Measurements from ENCODE around the gene UGT3A1. TPM values are rescaled to one million over a fixed set of nuclear protein-coding genes. Genes with fewer than 3 reads are reported as not detected.
"Not testable (repeated sequence)": the region's sequence is repeated elsewhere in the genome, so short reads cannot be mapped to it uniquely, and the experiment has no call there.

UGT3A1 gene
- 10 to 100 TPM; 14.7 to 62.1 (median 30.3) TPM for total RNA-seq
- long read RNA-seq, full-length matches to known transcripts: 4 of 7 reads
- long read RNA-seq, partial matches to known transcripts: 1 of 7 reads
- long read RNA-seq, other reads (novel, unspliced or antisense): 2 of 7 reads

- TF ChIP-seq POLR2A (IDR thresholded peaks at IDR 0.05): peak; percentile 75
- no peak for TF ChIP-seq CTCF (IDR thresholded peaks at IDR 0.05)
- no peaks in the 10 kb centered on the region for H3K9me3 ChIP-seq
- H3K4me1 ChIP-seq: no peaks in the 10 kb centered on the region
- DNase-seq (peak; percentile 73 to 89 (median 74)), ATAC-seq (peak; percentile 90 to 96 (median 94))
- H3K4me3 ChIP-seq: peak within 1 kb of the TSS; percentile 54 to 61 (median 55)
- no peaks in the 10 kb centered on the region for H3K36me3 ChIP-seq
- WGBS (ENCODE audit: insufficient coverage, low coverage, low lambda C conversion rate, missing lambda C conversion rate): 4% methylated on average over 15 of the region's 25 CpGs
- peak within 1 kb of the TSS; percentile 66 to 86 (median 75) for H3K27ac ChIP-seq
- H3K27me3 ChIP-seq: no peaks in the 10 kb centered on the region
- intact Hi-C loops (cut with DNase I): no loop called here
Observed at GRCh38 chr5:35990941-35991611, at the start of gene UGT3A1. TSS of gene UGT3A1 (minus strand) at chr5:35991390. CDS start at chr5:35991240, 150 bp downstream.

- Histone ChIP-seq H3K4me3 (no peak overlapping the region), H3K27me3 (no peaks in the 10 kb centered on the region), H3K4me1 (no peaks in the 10 kb centered on the region), H3K27ac (no peak overlapping the region), H3K36me3 (no peaks in the 10 kb centered on the region), H3K9me3 (no peaks in the 10 kb centered on the region)
- ATAC-seq (no peak), DNase-seq (no peak)
- 100% methylated on average over 1 of the region's 13 CpGs for WGBS (ENCODE audit: insufficient coverage, low coverage, low lambda C conversion rate, missing lambda C conversion rate)
- TF ChIP-seq POLR2A (IDR thresholded peaks at IDR 0.05) (no peak), CTCF (IDR thresholded peaks at IDR 0.05) (no peak)
- intact Hi-C loops (cut with DNase I): no loop called here
Observed at GRCh38 chr5:36035696-36036095, 44.5 kb upstream of the UGT3A1 start.

GRCh38 chr5:36034536-36035134, 43.4 kb upstream of the UGT3A1 start:
- H3K4me1 ChIP-seq; intact Hi-C loops (cut with DNase I); H3K9me3 ChIP-seq; H3K4me3 ChIP-seq; H3K27me3 ChIP-seq; H3K36me3 ChIP-seq; H3K27ac ChIP-seq: not testable (repeated sequence)
- DNase-seq: peak in 1 of 3 donors; percentile 41
- ATAC-seq: peak; percentile 36 to 63 (median 48)
- 21% methylated on average over 3 of the region's 3 CpGs for WGBS (ENCODE audit: insufficient coverage, low coverage, low lambda C conversion rate, missing lambda C conversion rate)

GRCh38 chr5:36033486-36033885, 42.3 kb upstream of the UGT3A1 start:
- 69% methylated on average over 1 of the region's 1 CpG for WGBS (ENCODE audit: insufficient coverage, low coverage, low lambda C conversion rate, missing lambda C conversion rate)
- no peak overlapping the region for H3K27ac ChIP-seq
- TF ChIP-seq CTCF (IDR thresholded peaks at IDR 0.05): no peak
- TF ChIP-seq POLR2A (IDR thresholded peaks at IDR 0.05): no peak
- ATAC-seq (no peak), DNase-seq (no peak)
- H3K4me3 ChIP-seq: no peak overlapping the region
- no peaks in the 10 kb centered on the region for H3K36me3 ChIP-seq
- intact Hi-C loops (cut with DNase I): no loop called here
- H3K4me1 ChIP-seq: no peaks in the 10 kb centered on the region
- H3K9me3 ChIP-seq: no peaks in the 10 kb centered on the region
- no peaks in the 10 kb centered on the region for H3K27me3 ChIP-seq

GRCh38 chr5:36033047-36033446, 41.9 kb upstream of the UGT3A1 start:
- intact Hi-C loops (cut with DNase I): no loop called here

More at GRCh38 chr5:36033047-36033446, 41.9 kb upstream of the UGT3A1 start:
- Histone ChIP-seq H3K27me3 (no peaks in the 10 kb centered on the region), H3K4me1 (no peaks in the 10 kb centered on the region), H3K27ac (no peak overlapping the region), H3K4me3 (no peak overlapping the region), H3K9me3 (no peaks in the 10 kb centered on the region), H3K36me3 (no peaks in the 10 kb centered on the region)
- TF ChIP-seq CTCF (IDR thresholded peaks at IDR 0.05) (no peak), POLR2A (IDR thresholded peaks at IDR 0.05) (no peak)
- no peak for DNase-seq
- no peak for ATAC-seq
